LNCaP clone FGC (cell line): ENCODE results near the gene CHCHD1.
"Not testable (repeated sequence)": the region's sequence is repeated elsewhere in the genome, so short reads cannot be mapped to it uniquely, and the experiment has no call there.

ENCODE experiments used
- DNase-seq: peaks from one replicate; pipeline ENCODE4 v3.0.0-alpha.2; 2011; ENCODE audit warnings: low read depth
- H3K4me3 ChIP-seq: 2 replicates; pipeline ENCODE4 v1.5.1; 2011; ENCODE audit warnings: mild to moderate bottlenecking, low read depth, low read length, control low read depth
- CTCF ChIP-seq: IDR thresholded peaks from 2 replicates; pipeline ENCODE4 v1.5.1; 2012; ENCODE audit warnings: mild to moderate bottlenecking; ENCODE audit not compliant: control insufficient read depth, insufficient read depth; ENCODE audit errors: extremely low read depth

Gene CHCHD1

GRCh38 chr10:73818402-73818801, 36.6 kb downstream of the CHCHD1 start:
- no peak for DNase-seq
- no peak for TF ChIP-seq CTCF
- H3K4me3 ChIP-seq, result no peak overlapping the region

GRCh38 chr10:73819081-73819480, 37.2 kb downstream of the CHCHD1 start:
- H3K4me3 ChIP-seq, result peak overlapping the region; percentile 29
- no peak for TF ChIP-seq CTCF
- DNase-seq, result no peak

GRCh38 chr10:73819513-73820093, 37.8 kb downstream of the CHCHD1 start:
- peak; percentile 47 for TF ChIP-seq CTCF
- peak; percentile 90 for DNase-seq

GRCh38 chr10:73823391-73823790, 41.5 kb downstream of the CHCHD1 start:
- DNase-seq, result no peak
- no peak overlapping the region for H3K4me3 ChIP-seq

More at GRCh38 chr10:73819513-73820093, 37.8 kb downstream of the CHCHD1 start:
- H3K4me3 ChIP-seq, result peak overlapping the region; percentile 29

GRCh38 chr10:73824146-73824725, 42.4 kb downstream of the CHCHD1 start:
- no peak for TF ChIP-seq CTCF
- DNase-seq, result no peak
- no peak overlapping the region for H3K4me3 ChIP-seq

More at GRCh38 chr10:73823391-73823790, 41.5 kb downstream of the CHCHD1 start:
- no peak for TF ChIP-seq CTCF

GRCh38 chr10:73827346-73828089, 45.7 kb downstream of the CHCHD1 start:
- DNase-seq, result no peak
- TF ChIP-seq CTCF, result no peak
- H3K4me3 ChIP-seq, result no peak overlapping the region

- TF ChIP-seq CTCF, result no peak
- H3K4me3 ChIP-seq, result no peak overlapping the region
- no peak for DNase-seq
Measured at GRCh38 chr10:73828161-73828560, 46.3 kb downstream of the CHCHD1 start.

- DNase-seq, H3K4me3 ChIP-seq: not testable (repeated sequence)
Measured at GRCh38 chr10:73829090-73829489, 47.2 kb downstream of the CHCHD1 start.
